Retinal pigment epithelial cell (primary cell): ENCODE measurements around the gene NDRG4.

Source experiments
- DNase-seq: peaks from one replicate; pipeline ENCODE4 v3.0.0-alpha.2; 2010; ENCODE audit warnings: low read depth
- H3K4me3 ChIP-seq: 2 replicates; pipeline ENCODE4 v1.5.1; 2011; ENCODE audit warnings: mild to moderate bottlenecking, low read length, control low read depth, moderate library complexity
- TF ChIP-seq, protein P1 (sequence below): conservative IDR thresholded peaks from 2 replicates; pipeline ENCODE4 v1.5.1; 2011; ENCODE audit warnings: low read depth, low read length, control low read depth, inconsistent platforms

The NDRG4 gene

DNA sequence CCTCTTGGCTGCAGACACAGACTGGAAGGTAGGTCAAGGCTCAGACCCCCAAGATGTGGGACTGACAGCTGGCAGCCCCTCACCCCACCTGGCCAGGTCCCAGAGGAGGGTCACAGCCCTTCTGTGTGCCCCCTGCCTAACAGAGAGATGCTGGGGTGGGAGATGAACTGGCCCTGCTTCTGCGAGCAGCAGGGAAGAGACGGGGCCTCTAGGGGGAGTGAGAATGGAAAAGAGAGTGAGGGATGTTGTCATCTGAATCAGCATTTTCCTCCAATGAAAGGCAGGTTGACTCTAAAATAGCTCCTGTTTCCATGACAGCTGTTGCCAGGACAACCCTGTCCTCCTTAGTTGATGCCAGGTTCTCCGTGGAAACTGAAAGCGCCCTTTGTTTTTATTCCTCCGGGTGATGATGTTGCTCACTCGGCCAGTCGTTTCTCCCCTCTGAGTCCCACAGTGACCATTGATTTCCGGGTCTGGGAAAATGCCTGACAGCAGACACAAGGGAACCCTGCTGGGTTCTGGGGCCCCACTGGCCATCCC, 4.9 kb upstream of the NDRG4 start:
- peak; percentile 95 for DNase-seq
- TF ChIP-seq, protein P1, sequence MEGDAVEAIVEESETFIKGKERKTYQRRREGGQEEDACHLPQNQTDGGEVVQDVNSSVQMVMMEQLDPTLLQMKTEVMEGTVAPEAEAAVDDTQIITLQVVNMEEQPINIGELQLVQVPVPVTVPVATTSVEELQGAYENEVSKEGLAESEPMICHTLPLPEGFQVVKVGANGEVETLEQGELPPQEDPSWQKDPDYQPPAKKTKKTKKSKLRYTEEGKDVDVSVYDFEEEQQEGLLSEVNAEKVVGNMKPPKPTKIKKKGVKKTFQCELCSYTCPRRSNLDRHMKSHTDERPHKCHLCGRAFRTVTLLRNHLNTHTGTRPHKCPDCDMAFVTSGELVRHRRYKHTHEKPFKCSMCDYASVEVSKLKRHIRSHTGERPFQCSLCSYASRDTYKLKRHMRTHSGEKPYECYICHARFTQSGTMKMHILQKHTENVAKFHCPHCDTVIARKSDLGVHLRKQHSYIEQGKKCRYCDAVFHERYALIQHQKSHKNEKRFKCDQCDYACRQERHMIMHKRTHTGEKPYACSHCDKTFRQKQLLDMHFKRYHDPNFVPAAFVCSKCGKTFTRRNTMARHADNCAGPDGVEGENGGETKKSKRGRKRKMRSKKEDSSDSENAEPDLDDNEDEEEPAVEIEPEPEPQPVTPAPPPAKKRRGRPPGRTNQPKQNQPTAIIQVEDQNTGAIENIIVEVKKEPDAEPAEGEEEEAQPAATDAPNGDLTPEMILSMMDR = peak; percentile 83

DNA sequence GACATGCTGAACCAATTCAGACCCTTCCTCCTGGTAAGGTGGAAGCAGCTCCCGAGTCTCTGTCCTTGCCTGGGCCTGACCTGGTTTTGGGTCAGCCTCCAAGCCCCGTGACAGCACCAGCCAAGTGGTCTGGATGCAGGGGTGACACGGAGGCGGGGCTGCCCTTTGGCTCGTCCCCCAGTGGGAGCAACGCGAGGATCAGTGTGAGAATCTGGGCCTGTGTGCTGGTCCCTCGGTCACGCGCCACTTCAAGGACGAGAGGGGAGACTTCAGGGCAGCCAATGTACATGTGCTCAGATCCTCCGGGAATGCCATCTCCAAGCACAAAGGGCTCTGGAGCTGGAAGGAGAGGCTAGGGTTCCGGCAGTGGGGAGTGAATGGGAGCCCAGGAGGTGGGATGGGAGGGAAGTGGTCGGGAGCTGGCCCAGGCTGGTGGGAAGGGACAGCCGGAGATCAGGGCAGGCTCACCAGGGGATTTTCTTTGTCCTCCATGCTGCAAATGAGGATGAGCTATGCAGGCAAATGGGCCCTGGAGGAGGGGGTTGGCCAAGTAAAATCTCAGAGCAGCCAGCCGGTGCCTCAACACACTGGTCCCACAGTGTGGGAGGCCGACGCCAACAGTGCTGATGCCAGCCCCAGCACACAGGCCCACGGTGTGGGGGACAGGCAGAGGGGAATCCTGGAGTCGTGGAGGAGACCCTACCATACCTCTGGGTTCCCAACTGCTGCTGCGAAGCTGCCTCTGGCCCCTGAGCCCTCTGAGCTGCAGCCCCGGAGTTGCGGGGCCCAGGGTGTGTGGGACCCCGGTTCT, 4.2 kb upstream of the NDRG4 start:
- TF ChIP-seq, protein P1 = no peak
- no peak overlapping the region for H3K4me3 ChIP-seq
- no peak for DNase-seq

More for the DNA sequence above, 4.9 kb upstream of the NDRG4 start:
- H3K4me3 ChIP-seq = no peak overlapping the region

DNA sequence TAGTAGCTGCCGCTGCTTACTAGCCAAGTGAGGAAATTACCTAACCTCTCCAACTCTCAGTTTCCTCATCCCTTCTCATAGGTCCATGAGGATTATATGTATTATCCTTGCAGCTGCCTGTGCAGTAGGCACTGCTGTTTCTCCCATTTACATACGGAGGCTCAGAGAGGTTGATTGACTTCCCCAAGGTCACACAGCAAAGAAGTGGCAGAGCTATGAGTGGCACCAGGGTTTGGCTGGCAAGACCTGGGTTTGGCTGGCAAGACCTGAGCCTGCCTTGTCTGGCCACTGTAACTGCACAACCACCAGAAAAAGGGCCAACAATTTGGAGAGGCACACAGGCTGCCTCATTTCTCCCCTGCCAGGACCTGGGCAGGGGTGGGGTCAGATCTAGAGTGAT, 2.5 kb upstream of the NDRG4 start:
- DNase-seq = no peak
- TF ChIP-seq, protein P1 = no peak
- H3K4me3 ChIP-seq = no peak overlapping the region

DNA sequence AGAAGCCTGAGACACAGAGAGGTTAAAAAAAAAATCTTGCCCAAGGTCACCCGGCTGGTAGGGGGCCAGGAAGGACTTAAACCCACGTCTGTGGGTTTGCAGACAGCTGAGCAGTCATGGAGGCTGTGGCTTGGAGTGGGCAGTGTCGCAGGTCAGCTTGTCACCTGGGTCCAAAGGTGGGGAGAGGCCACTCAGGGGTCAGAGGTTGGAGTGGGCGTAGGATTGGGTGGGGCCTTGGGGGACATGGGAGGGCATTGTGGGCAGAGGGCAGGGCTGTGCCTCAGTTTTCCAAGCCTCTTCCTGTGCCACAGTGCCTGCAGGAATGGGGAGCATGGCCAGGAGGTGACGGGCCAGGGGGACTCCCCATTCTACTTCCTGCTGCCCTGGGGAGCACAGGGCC, 2.0 kb upstream of the NDRG4 start:
- H3K4me3 ChIP-seq = no peak overlapping the region
- TF ChIP-seq, protein P1 = no peak
- DNase-seq = no peak

DNA sequence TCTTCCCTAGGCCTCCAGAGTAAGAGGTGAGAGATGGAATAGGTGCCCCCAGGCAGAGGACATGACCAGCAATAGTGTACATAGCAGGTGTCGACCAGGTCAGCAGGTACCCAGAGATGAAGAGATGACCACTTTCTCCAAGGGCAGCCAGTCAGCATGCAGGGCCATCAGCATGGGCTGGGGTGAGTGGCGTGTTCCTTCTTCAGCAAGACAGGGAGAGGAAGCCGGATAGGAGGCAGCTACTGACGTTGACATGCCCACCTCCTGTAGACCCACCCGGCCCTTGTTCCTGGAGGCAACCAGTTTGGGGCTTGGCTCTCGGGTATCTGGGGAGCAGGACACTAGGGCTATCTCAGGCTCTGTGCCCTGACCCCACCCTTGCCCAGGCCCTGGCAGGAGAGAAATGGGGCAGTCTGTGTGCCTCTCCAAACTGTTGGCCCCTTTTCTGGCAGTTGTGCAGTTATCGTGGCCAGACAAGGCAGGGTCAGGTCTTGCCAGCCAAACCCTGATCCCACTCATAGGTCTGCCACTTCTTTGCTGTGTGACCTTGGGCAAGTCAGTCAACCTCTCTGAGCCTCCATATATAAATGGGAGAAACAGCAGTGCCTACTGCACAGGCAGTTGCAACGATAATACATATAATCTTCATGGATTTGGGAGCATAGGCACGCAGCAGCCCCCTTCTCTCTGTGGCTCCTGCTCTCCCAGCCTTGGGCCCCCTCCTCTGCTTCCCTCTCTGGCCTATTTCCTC, 1.4 kb upstream of the NDRG4 start:
- TF ChIP-seq, protein P1 = no peak
- DNase-seq = no peak
- no peak overlapping the region for H3K4me3 ChIP-seq

DNA sequence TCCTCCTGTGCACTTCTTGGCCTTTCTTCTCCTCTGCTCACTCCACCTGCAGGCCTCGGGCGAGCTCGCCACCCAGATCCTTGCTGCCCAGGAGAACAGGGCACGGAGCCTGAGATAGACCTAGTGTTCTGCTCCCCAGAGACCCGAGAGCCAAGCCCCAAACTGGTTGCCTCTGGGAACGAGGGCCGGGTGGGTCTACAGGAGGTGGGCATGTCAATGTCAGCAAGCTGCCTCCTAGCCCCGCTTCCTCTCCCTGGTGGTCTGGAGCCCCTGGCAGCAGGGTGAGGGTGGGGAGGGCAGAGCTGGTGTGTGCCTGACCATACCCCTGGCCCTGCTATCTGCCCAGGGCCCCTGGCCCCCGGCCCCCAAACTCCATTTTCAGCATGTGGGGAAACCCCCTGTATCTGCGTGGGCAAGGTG, 841 bp upstream of the NDRG4 start:
- no peak for DNase-seq
- no peak overlapping the region for H3K4me3 ChIP-seq
- TF ChIP-seq, protein P1 = no peak
